AG04449 (cell line): Measurements from ENCODE around the gene ZBTB9.

ENCODE experiments used
- CTCF ChIA-PET: fragments of 350-600 bp; formaldehyde crosslinking; extraction: SDS; loops from one replicate; lab custom pipeline; 2021; ENCODE audit warnings: antibody characterized with exemption; lab: Yijun Ruan, JAX
- POLR2A ChIA-PET: fragments of 400-600, 350-600 bp; formaldehyde crosslinking; extraction: SDS; loops from one replicate; lab custom pipeline; 2020; ENCODE audit warnings: antibody characterized with exemption, inconsistent platforms; lab: Yijun Ruan, JAX
- DNase-seq: peaks from one replicate; pipeline ENCODE4 v3.0.0-alpha.2; 2010; ENCODE audit warnings: low read depth, low spot score
- H3K4me3 ChIP-seq: 2 replicates; pipeline ENCODE4 v1.5.1; 2011; ENCODE audit warnings: low read depth, mild to moderate bottlenecking, control low read depth, low read length
- CTCF ChIP-seq: IDR thresholded peaks from one replicate; pipeline ENCODE4 v1.5.1; 2011; ENCODE audit warnings: mild to moderate bottlenecking, moderate library complexity, low read length, control low read depth, inconsistent platforms; ENCODE audit not compliant: insufficient read depth; ENCODE audit errors: missing control alignments

ZBTB9 gene

GRCh38 chr6:33443025-33443424 is 11.4 kb upstream of the ZBTB9 start:
- no peak overlapping the region for H3K4me3 ChIP-seq
- ChIA-PET CTCF (no interaction called here), POLR2A (no interaction called here)
- TF ChIP-seq CTCF, result no peak
- DNase-seq, result no peak

GRCh38 chr6:33443619-33444504 is 10.5 kb upstream of the ZBTB9 start:
- ChIA-PET POLR2A (no interaction called here), CTCF (interaction anchor here (1.1 to 1.6 kb wide), 3 partner anchors 8 to 60 kb away, joined by 3 read pairs; no protein-coding TSS in a partner anchor)

GRCh38 chr6:33445119-33445603 is 9.2 kb upstream of the ZBTB9 start:
- ChIA-PET CTCF (interaction anchor here (1.1 to 1.6 kb wide), 3 partner anchors 9 to 61 kb away, joined by 3 read pairs; no protein-coding TSS in a partner anchor), POLR2A (no interaction called here)
- TF ChIP-seq CTCF, result no peak
- H3K4me3 ChIP-seq, result no peak overlapping the region
- no peak for DNase-seq

More at GRCh38 chr6:33443619-33444504, 10.5 kb upstream of the ZBTB9 start:
- H3K4me3 ChIP-seq, result no peak overlapping the region
- TF ChIP-seq CTCF, result no peak
- DNase-seq, result no peak

GRCh38 chr6:33446356-33446755 is 8.0 kb upstream of the ZBTB9 start:
- POLR2A ChIA-PET, result interaction anchor here (1.0 kb wide), 1 partner anchor 15 kb away, joined by 5 read pairs; no protein-coding TSS in a partner anchor
- no peak for DNase-seq
- CTCF ChIA-PET, result interaction anchor here (1.2 kb wide), 1 partner anchor 10 kb away, joined by 4 read pairs; no protein-coding TSS in a partner anchor
- TF ChIP-seq CTCF, result no peak
- H3K4me3 ChIP-seq, result no peak overlapping the region

- no peak overlapping the region for H3K4me3 ChIP-seq
- DNase-seq, result no peak
- ChIA-PET CTCF (interaction anchor here (1.1 kb wide), 1 partner anchor 14 kb away, joined by 3 read pairs; no protein-coding TSS in a partner anchor), POLR2A (no interaction called here)
- no peak for TF ChIP-seq CTCF
Observed at GRCh38 chr6:33450434-33450833, 3.9 kb upstream of the ZBTB9 start.

- no peak for TF ChIP-seq CTCF
- ChIA-PET POLR2A (no interaction called here), CTCF (no interaction called here)
- no peak overlapping the region for H3K4me3 ChIP-seq
- no peak for DNase-seq
Observed at GRCh38 chr6:33451606-33452005, 2.8 kb upstream of the ZBTB9 start.
